ENCODE data around the gene HIVEP3. TPM values are rescaled to one million over a fixed set of nuclear protein-coding genes. Genes with fewer than 3 reads are reported as not detected.

HIVEP3 gene
- total RNA-seq, 1 donor from 2014 or later: 6.4 TPM

GRCh38 chr1:41900603-41901444, 17.9 kb downstream of the HIVEP3 start:
- intact Hi-C loops (cut with DNase I): no loop called here
- ATAC-seq (ENCODE audit: poor library complexity) (no peak), DNase-seq (no peak)

GRCh38 chr1:41898191-41898713, 20.5 kb downstream of the HIVEP3 start:
- ATAC-seq (ENCODE audit: poor library complexity): no peak
- intact Hi-C loops (cut with DNase I): no loop called here
- no peak for DNase-seq

GRCh38 chr1:41895552-41895951, 23.2 kb downstream of the HIVEP3 start:
- intact Hi-C loops (cut with DNase I): no loop called here
- DNase-seq (no peak), ATAC-seq (ENCODE audit: poor library complexity) (no peak)

- intact Hi-C loops (cut with DNase I): no loop called here
- ATAC-seq (ENCODE audit: poor library complexity): no peak
- DNase-seq: no peak
Observed at GRCh38 chr1:41894808-41895483, 23.8 kb downstream of the HIVEP3 start.

GRCh38 chr1:41894101-41894807, 24.5 kb downstream of the HIVEP3 start:
- ATAC-seq (ENCODE audit: poor library complexity): no peak
- intact Hi-C loops (cut with DNase I): no loop called here
- DNase-seq: no peak

GRCh38 chr1:41892301-41892781, 26.4 kb downstream of the HIVEP3 start:
- DNase-seq (no peak), ATAC-seq (ENCODE audit: poor library complexity) (peak; percentile 7)
- intact Hi-C loops (cut with DNase I): no loop called here

GRCh38 chr1:41891199-41891896, 27.4 kb downstream of the HIVEP3 start:
- DNase-seq: peak; percentile 50
- peak; percentile 69 for ATAC-seq (ENCODE audit: poor library complexity)
- intact Hi-C loops (cut with DNase I): no loop called here

- peak; percentile 67 for DNase-seq
- peak; percentile 85 for ATAC-seq (ENCODE audit: poor library complexity)
- intact Hi-C loops (cut with DNase I): no loop called here
Observed at GRCh38 chr1:41890825-41891198, 27.9 kb downstream of the HIVEP3 start.

GRCh38 chr1:41889506-41890414, 29.0 kb downstream of the HIVEP3 start:
- no peak for ATAC-seq (ENCODE audit: poor library complexity)
- no peak for DNase-seq
- intact Hi-C loops (cut with DNase I): no loop called here

GRCh38 chr1:41888756-41889155, 30.0 kb downstream of the HIVEP3 start:
- ATAC-seq (ENCODE audit: poor library complexity): no peak
- DNase-seq: no peak
- intact Hi-C loops (cut with DNase I): no loop called here

GRCh38 chr1:41887365-41887764, 31.4 kb downstream of the HIVEP3 start:
- ATAC-seq (ENCODE audit: poor library complexity) (no peak), DNase-seq (no peak)

GRCh38 chr1:41884256-41885230, 34.2 kb downstream of the HIVEP3 start:
- no peak for DNase-seq

More at GRCh38 chr1:41887365-41887764, 31.4 kb downstream of the HIVEP3 start:
- intact Hi-C loops (cut with DNase I): no loop called here

GRCh38 chr1:41883507-41883906, 35.2 kb downstream of the HIVEP3 start:
- intact Hi-C loops (cut with DNase I): no loop called here
- peak; percentile 44 for DNase-seq
- ATAC-seq (ENCODE audit: poor library complexity): peak; percentile 59

More at GRCh38 chr1:41884256-41885230, 34.2 kb downstream of the HIVEP3 start:
- peak; percentile 38 for ATAC-seq (ENCODE audit: poor library complexity)
- intact Hi-C loops (cut with DNase I): no loop called here

- ATAC-seq (ENCODE audit: poor library complexity) (no peak), DNase-seq (no peak)
- intact Hi-C loops (cut with DNase I): no loop called here
Observed at GRCh38 chr1:41882486-41882885, 36.2 kb downstream of the HIVEP3 start.

- ATAC-seq (ENCODE audit: poor library complexity) (no peak), DNase-seq (no peak)
- intact Hi-C loops (cut with DNase I): no loop called here
Observed at GRCh38 chr1:41882068-41882477, 36.6 kb downstream of the HIVEP3 start.
